Left lung (tissue), 14 donors: ENCODE results near the gene CCDC71. TPM values are rescaled to one million over a fixed set of nuclear protein-coding genes. Genes with fewer than 3 reads are reported as not detected.

ENCODE experiments used
- ATAC-seq: fragments of 200-7000 bp; cut with Tn5 transposase; one replicate; pipeline ENCODE4 v1.9.1; 2020; ENCODE audit warnings: moderate library complexity
- DNase-seq, 4 donors: peaks; one replicate each; pipeline ENCODE4 v3.0.0-alpha.2; 2013 to 2020
- H3K27ac ChIP-seq, 2 donors: fragments of 200-600 bp; sonication (generic) in 1 of 2; one replicate each; pipeline versions ENCODE4 v1.5.0 to v1.8.0; 2020 to 2021
- H3K27me3 ChIP-seq, 2 donors: fragments of 200-600 bp; sonication (generic) in 1 of 2; one replicate each; pipeline versions ENCODE4 v1.5.0 to v1.8.0; 2020 to 2021
- H3K36me3 ChIP-seq, 2 donors: fragments of 200-600 bp; sonication (generic) in 1 of 2; one replicate each; pipeline versions ENCODE4 v1.5.0 to v1.8.0; 2020 to 2021
- H3K4me1 ChIP-seq, 2 donors: fragments of 200-600 bp; one replicate each; pipeline ENCODE4 v1.8.0; 2021
- H3K4me3 ChIP-seq, 2 donors: fragments of 200-600 bp; sonication (generic) in 1 of 2; one replicate each; pipeline versions ENCODE4 v1.5.0 to v1.8.0; 2020 to 2021; ENCODE audit warnings: mild to moderate bottlenecking in 1 of 2
- H3K9me3 ChIP-seq, 2 donors: fragments of 200-600 bp; sonication (generic) in 1 of 2; one replicate each; pipeline versions ENCODE4 v1.5.0 to v1.8.0; 2020 to 2021
- CTCF ChIP-seq, 2 donors: fragments of 200-600 bp; sonication (generic) in 1 of 2; IDR thresholded peaks; one replicate each; pipeline versions ENCODE4 v1.5.0 to v1.8.0; 2021; ENCODE audit warnings: antibody characterized with exemption in 2 of 2
- intact Hi-C, 2 donors: fragments of 100-400 bp; cut with DNase I; formaldehyde crosslinking; loops; one replicate each; pipeline versions ENCODE4 v1.11.2 to v1.14.2; 2022
- long read RNA-seq, 12 donors: library from polyadenylated mRNA in 2 of 12; unstranded in 2 of 12; transcript quantifications; one replicate each; pipeline ENCODE4 v2.0.0 and lab custom pipeline, GENCODE V29; 2019 to 2026
- polyA plus RNA-seq, 6 donors: library from polyadenylated mRNA; unstranded; fragments of 120-200 nt; gene quantifications; one replicate each; pipeline ENCODE4 v1.2.1, GENCODE V29; 2013; ENCODE audit not compliant: insufficient read length in 6 of 6
- total RNA-seq, 2 donors: library from RNA; stranded (reverse); fragmentation: NEBNext Ultra II Directional; extraction: Animal tissue kit (Norgen Biotek cat#: 25700); gene quantifications; one replicate each; pipeline ENCODE4 v1.2.1, GENCODE V29; 2021
- donor health status: DM: no; HTN: yes; CAD: no.
- donor health status: DM: no; HTN: no; CAD: no.

Gene CCDC71
- total RNA-seq: 10 to 100 TPM; 16.9 to 21.0 TPM
- polyA plus RNA-seq: 10 to 100 TPM; 15.8 to 24.9 (median 22.1) TPM
- long read RNA-seq, donor 1, transcript CCDC71-201 (2 exons, 1,781 nt): major isoform, 9 of 9 reads
- long read RNA-seq, donor 1, partial matches to known transcripts: 0 of 9 reads
- long read RNA-seq, donor 1, other reads (novel, unspliced or antisense): 0 of 9 reads
- long read RNA-seq, donor 2, transcript CCDC71-201 (2 exons, 1,781 nt): major isoform, 14 of 14 reads
- long read RNA-seq, donor 2, partial matches to known transcripts: 0 of 14 reads
- long read RNA-seq, donor 2, other reads (novel, unspliced or antisense): 0 of 14 reads
- long read RNA-seq, donor 3, transcript CCDC71-201 (2 exons, 1,781 nt): major isoform, 12 of 12 reads
- long read RNA-seq, donor 3, partial matches to known transcripts: 0 of 12 reads
- long read RNA-seq, donor 3, other reads (novel, unspliced or antisense): 0 of 12 reads
- long read RNA-seq, donor 4: 0 reads
- long read RNA-seq, donor 5, transcript CCDC71-201 (2 exons, 1,781 nt): major isoform, 15 of 15 reads
- long read RNA-seq, donor 5, partial matches to known transcripts: 0 of 15 reads
- long read RNA-seq, donor 5, other reads (novel, unspliced or antisense): 0 of 15 reads
- long read RNA-seq, donor 6, transcript CCDC71-201 (2 exons, 1,781 nt): major isoform, 13 of 13 reads
- long read RNA-seq, donor 6, partial matches to known transcripts: 0 of 13 reads
- long read RNA-seq, donor 6, other reads (novel, unspliced or antisense): 0 of 13 reads
- long read RNA-seq, donor 7, transcript CCDC71-201 (2 exons, 1,781 nt): major isoform, 6 of 6 reads
- long read RNA-seq, donor 7, partial matches to known transcripts: 0 of 6 reads
- long read RNA-seq, donor 7, other reads (novel, unspliced or antisense): 0 of 6 reads
- long read RNA-seq, donor 8, transcript CCDC71-201 (2 exons, 1,781 nt): major isoform, 13 of 13 reads
- long read RNA-seq, donor 8, partial matches to known transcripts: 0 of 13 reads
- long read RNA-seq, donor 8, other reads (novel, unspliced or antisense): 0 of 13 reads
- long read RNA-seq, donor 9: 0 reads
- long read RNA-seq, donor 10: 0 reads
- long read RNA-seq, donor 11, transcript CCDC71-201 (2 exons, 1,781 nt): major isoform, 15 of 15 reads
- long read RNA-seq, donor 11, partial matches to known transcripts: 0 of 15 reads
- long read RNA-seq, donor 11, other reads (novel, unspliced or antisense): 0 of 15 reads
- long read RNA-seq, donor 12, transcript CCDC71-201 (2 exons, 1,781 nt): major isoform, 9 of 9 reads
- long read RNA-seq, donor 12, partial matches to known transcripts: 0 of 9 reads
- long read RNA-seq, donor 12, other reads (novel, unspliced or antisense): 0 of 9 reads

DNA sequence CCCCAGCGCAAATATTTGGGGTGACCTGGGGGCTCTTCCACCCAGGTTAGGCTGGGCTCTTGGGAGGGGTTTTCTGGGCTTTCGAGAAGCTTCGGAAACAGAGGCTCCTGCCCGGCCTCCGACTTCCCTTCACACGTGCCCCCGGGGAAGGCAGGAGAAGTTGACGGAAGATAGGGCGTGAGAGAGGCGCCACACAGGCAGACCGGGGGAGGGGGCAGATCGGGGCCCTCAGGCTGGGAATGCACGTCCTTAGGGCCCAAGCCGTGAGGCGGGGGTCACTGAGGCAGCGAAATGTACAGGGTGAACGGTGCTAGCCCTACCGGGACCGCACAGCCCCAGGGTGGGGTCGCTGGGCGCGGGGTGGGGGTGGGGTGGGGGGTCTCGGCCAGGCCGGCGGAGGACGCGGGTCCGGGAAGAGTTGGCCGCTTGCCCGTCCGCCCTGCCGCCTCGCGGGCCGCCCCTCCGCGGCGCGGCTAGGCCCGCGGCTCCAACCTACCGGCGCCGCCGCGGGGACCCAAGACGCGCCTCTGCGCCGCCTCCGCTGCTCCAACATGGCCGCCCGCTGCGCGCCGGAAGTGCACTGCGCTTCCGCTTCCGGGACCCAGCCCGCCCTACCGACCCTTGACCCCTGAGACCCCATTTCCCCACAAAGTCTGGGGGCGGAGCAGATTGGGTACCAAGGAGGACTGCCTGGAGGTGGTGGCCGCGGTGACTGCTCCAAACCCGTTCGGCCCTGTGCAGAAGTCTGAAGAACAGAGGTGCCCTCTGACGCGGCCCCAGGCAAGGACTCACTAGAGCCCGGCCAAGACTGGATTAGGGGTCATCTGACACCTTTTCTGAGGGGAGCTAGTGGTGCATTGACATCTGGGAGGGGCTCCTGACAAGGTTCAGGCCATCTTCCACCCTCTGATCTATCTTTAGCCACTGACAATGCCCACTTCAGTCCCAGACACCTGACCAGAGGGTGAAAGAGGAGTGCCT is at the start of gene CCDC71:
TSS of gene CCDC71 (minus strand) at position 561 of the 981 bp plus-strand sequence. CDS start 2,123 bp downstream, outside the sequence.
- ATAC-seq: peak; percentile 72
- intact Hi-C loops: no loop called here

GRCh38 chr3:49213998-49214397 is 47.9 kb upstream of the CCDC71 start:
- Histone ChIP-seq H3K27ac (no peak overlapping the region), H3K36me3 (no peaks in the 10 kb centered on the region), H3K27me3 (no peaks in the 10 kb centered on the region), H3K9me3 (peaks cover 0 to 8% of the 10 kb centered on the region in 2 donors), H3K4me1 (peaks cover 0 to 5% of the 10 kb centered on the region in 2 donors), H3K4me3 (no peak overlapping the region)
- DNase-seq: no peak
- no peak for TF ChIP-seq CTCF (IDR thresholded peaks at IDR 0.05)
- ATAC-seq: no peak
- intact Hi-C loops: no loop called here

More for the DNA sequence above, at the start of gene CCDC71:
- H3K36me3 ChIP-seq: peaks cover 0 to 30% of the 10 kb centered on the region in 2 donors
- peak within 1 kb of the TSS; percentile 89 for H3K4me3 ChIP-seq
- H3K9me3 ChIP-seq: no peaks in the 10 kb centered on the region
- no peak for TF ChIP-seq CTCF (IDR thresholded peaks at IDR 0.05)
- peak; percentile 69 to 91 (median 80) for DNase-seq
- H3K27me3 ChIP-seq: no peaks in the 10 kb centered on the region
- peaks cover 10 to 43% of the 10 kb centered on the region in 2 donors for H3K4me1 ChIP-seq
- peak within 1 kb of the TSS; percentile 79 to 88 for H3K27ac ChIP-seq

DNA sequence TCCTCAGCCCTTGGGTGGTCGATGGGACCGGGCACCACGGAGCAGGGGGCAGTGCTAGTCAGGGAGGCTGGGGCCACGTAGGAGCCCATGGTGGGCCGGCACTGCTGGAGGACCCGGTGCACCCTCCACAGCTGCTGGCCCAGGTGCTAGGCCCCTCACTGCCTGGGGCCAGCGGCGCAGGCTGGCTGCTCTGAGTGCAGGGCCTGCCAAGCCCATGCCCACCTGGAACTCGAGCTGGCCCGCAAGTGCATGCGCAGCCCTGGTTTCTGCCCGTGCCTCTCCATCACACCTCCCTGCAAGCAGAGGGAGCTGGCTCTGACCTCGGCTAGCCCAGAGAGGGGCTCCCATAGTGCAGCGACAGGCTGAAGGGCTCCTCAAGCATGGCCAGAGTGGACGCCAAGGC is 47.4 kb upstream of the CCDC71 start:
- no peak for TF ChIP-seq CTCF (IDR thresholded peaks at IDR 0.05)

DNA sequence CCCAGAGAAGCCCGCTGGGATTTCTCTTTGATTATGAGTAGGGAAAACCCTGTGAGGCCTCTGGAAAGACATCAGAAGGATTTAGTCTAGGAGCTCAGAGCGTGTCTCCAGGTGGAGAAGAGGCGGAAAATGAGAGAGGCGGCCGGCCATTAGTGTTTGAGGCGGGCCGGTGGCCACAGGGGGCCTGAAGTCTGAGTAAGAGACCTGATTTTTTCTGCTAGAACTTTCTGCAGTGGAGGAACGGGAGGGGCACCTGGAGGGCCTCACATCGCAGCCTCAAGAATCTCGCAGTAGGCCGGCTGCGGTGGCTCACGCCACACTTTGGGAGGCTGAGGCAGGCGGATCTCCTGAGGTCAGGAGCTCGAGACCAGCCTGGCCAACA is 33.8 kb upstream of the CCDC71 start:
- DNase-seq: no peak
- Histone ChIP-seq H3K27ac (peak overlapping the region in 1 of 2 donors; percentile 82), H3K9me3 (no peaks in the 10 kb centered on the region), H3K4me3 (peak overlapping the region; percentile 6 to 33), H3K36me3 (no peaks in the 10 kb centered on the region), H3K4me1 (no peaks in the 10 kb centered on the region), H3K27me3 (peaks cover 0 to 17% of the 10 kb centered on the region in 2 donors)
- ATAC-seq: no peak
- TF ChIP-seq CTCF (IDR thresholded peaks at IDR 0.05): no peak
- intact Hi-C loops: no loop called here

More for the DNA sequence above, 47.4 kb upstream of the CCDC71 start:
- Histone ChIP-seq H3K9me3 (peaks cover 0 to 8% of the 10 kb centered on the region in 2 donors), H3K4me1 (peaks cover 0 to 5% of the 10 kb centered on the region in 2 donors), H3K4me3 (no peak overlapping the region), H3K27ac (no peak overlapping the region), H3K36me3 (no peaks in the 10 kb centered on the region), H3K27me3 (no peaks in the 10 kb centered on the region)
- intact Hi-C loops: no loop called here
- no peak for DNase-seq
- ATAC-seq: no peak
